Right cardiac atrium (tissue), 5 donors: ENCODE data around the gene CCNA2. TPM values are rescaled to one million over a fixed set of nuclear protein-coding genes. Genes with fewer than 3 reads are reported as not detected.

Source experiments
- ATAC-seq, 2 donors: fragments of 200-7000 bp; cut with Tn5 transposase; one replicate each; pipeline versions ENCODE4 v1.8.0 to v1.9.1; 2020; ENCODE audit warnings: moderate library complexity in 2 of 2, mild to moderate bottlenecking in 1 of 2
- DNase-seq, 3 donors: peaks; one replicate each; pipeline ENCODE4 v3.0.0-alpha.2; 2020
- H3K27ac ChIP-seq: one replicate; pipeline ENCODE4 v1.5.1; 2013; ENCODE audit warnings: mild to moderate bottlenecking, low read length, control low read depth, moderate library complexity
- H3K27me3 ChIP-seq: one replicate; pipeline ENCODE4 v1.6.1; 2013; ENCODE audit not compliant: control insufficient read depth, insufficient read depth
- H3K4me1 ChIP-seq: one replicate; pipeline ENCODE4 v1.6.1; 2013; ENCODE audit warnings: low read length; ENCODE audit not compliant: control insufficient read depth, insufficient read depth
- H3K4me3 ChIP-seq: one replicate; pipeline ENCODE4 v1.5.1; 2013; ENCODE audit warnings: low read length, control low read depth
- H3K9me3 ChIP-seq: one replicate; pipeline ENCODE4 v1.6.1; 2013; ENCODE audit warnings: low read length; ENCODE audit not compliant: control insufficient read depth
- WGBS: extraction: QIAGEN DNeasy Blood & Tissue Kit; methylation state at CpG from one replicate; pipeline ENCODE4 v1.1.7; 2013; 5-methylcytosine and 5-hydroxymethylcytosine counted together
- intact Hi-C, 4 donors: fragments of 100-400 bp; cut with DNase I; formaldehyde crosslinking; loops; one replicate each; pipeline versions ENCODE4 v1.11.0 to v1.14.0; 2022 to 2023
- long read RNA-seq, 4 donors: library from polyadenylated mRNA; unstranded; transcript quantifications; one replicate each; pipeline ENCODE4 v2.0.0, GENCODE V29; 2020 to 2021
- polyA plus RNA-seq: library from polyadenylated mRNA; stranded (reverse); fragments of 200-250 nt; gene quantifications from one replicate; pipeline ENCODE4 v1.2.3, GENCODE V29; 2013
- total RNA-seq, 4 donors: library from RNA; stranded (reverse); fragmentation: NEBNext Ultra II Directional; extraction: Animal tissue kit (Norgen Biotek cat#: 25700); gene quantifications; one replicate each; pipeline ENCODE4 v1.2.1, GENCODE V29; 2021
- donor health status: healthy with polysubstance abuse.
- donor health status: DM: no; HTN: yes; CAD: no.
- donor health status: DM: no; HTN: no; CAD: no.
- donor health status: DM: no; HTN: yes; CAD: no; lungs with severe emphysema.
- donor health status: DM: yes; HTN: yes; CAD: no.

The CCNA2 gene
- total RNA-seq = 1 to 10 TPM in 2 of 4 donors, under 1 TPM in 2; 0.36 to 1.7 (median 1.1) TPM
- polyA plus RNA-seq = 0.43 TPM
- long read RNA-seq, donor 1, partial matches to known transcripts = 0 of 3 reads
- long read RNA-seq, donor 1, other reads (novel, unspliced or antisense) = 0 of 3 reads
- long read RNA-seq, donor 2 = 0 reads
- long read RNA-seq, donor 3 = 0 reads
- long read RNA-seq, donor 4 = 0 reads

DNA sequence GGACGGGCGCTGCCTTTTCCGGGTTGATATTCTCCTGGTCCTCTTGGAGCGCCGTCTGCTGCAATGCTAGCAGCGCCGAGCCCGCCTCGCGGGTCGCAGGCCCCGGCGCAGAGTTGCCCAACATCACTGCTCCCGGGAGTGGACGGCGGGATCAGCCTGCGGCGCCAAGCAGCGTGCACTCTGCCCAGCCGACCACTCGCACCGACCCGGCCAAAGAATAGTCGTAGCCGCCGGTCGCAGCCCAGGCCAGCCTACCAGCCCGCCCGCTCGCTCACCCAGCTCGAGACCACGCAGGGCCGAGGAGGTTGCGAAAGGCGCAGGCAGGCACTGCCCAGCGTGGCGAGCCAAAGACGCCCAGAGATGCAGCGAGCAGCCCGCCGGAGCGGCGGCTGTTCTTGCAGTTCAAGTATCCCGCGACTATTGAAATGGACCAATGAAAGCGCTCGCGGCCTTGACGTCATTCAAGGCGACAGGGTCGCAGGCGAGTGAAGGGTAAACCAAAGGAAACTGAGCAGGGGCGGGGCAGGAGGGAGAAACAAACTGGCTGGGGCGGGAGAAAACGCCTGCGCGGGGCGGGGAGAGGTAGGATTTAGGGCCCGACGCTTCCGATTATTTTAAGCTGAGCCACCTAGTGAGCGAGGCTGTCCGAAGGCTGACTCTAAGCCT lies at the start of gene CCNA2:
Gene CCNA2 (minus strand): TSS at position 379 of the 666 bp plus-strand sequence. CDS start 255 bp downstream, at position 124.
- intact Hi-C loops = no loop called here
- ATAC-seq (peak; percentile 100), DNase-seq (peak; percentile 96 to 98 (median 97))
- Histone ChIP-seq H3K27me3 (no peaks in the 10 kb centered on the region), H3K9me3 (no peaks in the 10 kb centered on the region), H3K4me3 (peak within 1 kb of the TSS; percentile 71), H3K4me1 (no peaks in the 10 kb centered on the region), H3K27ac (peak within 1 kb of the TSS; percentile 61)
- under 1% methylated on average over 63 of the region's 63 CpGs for WGBS

DNA sequence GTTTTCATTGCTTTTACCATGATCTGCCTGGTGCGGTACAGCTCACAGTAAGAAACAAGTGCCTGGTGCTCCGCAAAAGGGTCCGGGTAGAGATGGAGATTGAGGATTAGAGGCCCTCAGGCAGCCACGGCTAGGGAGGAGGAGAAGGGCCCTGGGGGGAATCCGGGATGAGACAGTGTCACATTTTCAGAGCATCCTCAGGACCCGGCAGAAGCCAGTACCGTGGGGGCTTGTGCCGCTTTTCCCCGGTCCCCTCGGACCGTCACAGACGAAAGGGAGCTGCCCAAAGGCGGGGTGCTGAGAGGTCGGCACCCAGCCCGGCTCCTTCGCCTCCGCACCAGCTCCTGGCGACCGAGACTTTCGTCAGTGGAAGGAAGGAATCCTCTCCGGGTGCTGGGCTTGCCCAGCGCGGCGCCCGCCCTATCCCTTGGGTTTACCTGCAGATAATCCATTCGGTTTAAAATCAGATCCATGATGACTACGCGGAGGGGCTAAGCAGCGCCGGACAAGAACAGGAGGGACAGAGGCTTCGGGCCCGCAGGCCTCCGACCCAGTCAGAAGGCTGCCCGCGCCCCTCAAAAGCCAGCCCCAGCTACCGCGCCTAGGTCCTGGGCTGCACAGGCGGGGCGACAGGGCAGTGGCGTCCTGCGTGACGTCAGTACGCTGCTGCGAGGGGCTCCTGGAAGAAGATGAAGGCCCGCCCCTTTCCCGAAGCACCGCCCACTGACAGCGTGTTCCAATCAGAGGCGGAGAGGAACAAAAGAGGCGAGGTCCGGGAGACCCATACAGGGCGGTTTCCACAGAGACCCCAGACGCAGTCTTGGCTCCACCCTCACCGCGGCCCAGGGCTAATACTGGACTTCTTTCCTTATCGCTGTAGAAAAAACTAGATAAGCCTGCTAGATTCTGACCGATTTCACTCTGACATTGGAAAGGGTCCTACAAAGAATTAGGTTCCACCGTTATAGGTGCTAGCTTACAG lies 46.4 kb upstream of the CCNA2 start, which contains the start of gene BBS7:
Gene BBS7 (minus strand): TSS at position 634 of the 982 bp plus-strand sequence. CDS start 161 bp downstream, at position 473.
- DNase-seq (peak; percentile 99 to 100 (median 99)), ATAC-seq (peak; percentile 100)
- no peaks in the 10 kb centered on the region for H3K4me1 ChIP-seq
- peak within 1 kb of the TSS; percentile 74 for H3K27ac ChIP-seq
- peak within 1 kb of the TSS; percentile 91 for H3K4me3 ChIP-seq
- H3K9me3 ChIP-seq = no peaks in the 10 kb centered on the region
- H3K27me3 ChIP-seq = no peaks in the 10 kb centered on the region
- intact Hi-C loops = no loop called here
- under 1% methylated on average over 58 of the region's 58 CpGs for WGBS

DNA sequence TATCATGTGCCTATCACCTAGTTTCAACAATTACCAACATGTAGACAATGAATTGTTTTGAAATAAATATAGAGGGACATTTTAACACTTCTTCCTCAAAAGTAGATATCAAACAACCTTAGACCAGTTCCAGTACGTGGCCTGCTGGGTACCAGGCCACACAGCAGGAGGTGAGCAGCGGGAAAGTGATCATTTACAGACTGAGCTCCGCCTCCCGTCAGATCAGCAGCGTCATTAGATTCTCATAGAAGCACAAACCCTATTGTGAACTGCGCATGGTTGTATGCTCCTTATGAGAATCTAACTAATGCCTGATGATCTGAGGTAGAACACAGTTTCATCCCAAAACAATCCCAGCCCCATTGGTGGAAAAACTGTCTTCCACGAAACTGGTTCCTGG lies 40.1 kb upstream of the CCNA2 start:
- 86% methylated on average over 7 of the region's 7 CpGs for WGBS
- no peak overlapping the region for H3K27ac ChIP-seq
- H3K27me3 ChIP-seq = no peaks in the 10 kb centered on the region

DNA sequence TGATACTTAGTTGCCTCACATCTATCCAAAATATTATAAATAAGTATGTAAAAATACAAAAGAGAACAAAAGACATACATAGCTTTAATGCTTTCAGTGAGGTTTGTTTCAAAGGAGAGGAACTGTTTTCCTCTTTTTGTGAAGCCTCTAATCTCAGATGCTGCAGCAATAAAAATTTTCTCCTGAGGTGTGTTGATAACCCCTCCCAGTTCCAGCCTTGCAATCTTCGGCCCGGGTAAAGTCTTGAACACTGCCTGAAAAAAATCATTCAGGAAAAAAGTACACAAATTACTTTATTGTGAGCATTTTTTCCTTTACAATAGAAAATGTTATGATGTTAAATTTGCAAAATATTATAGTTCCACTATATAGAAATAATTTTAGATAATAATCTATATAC lies 37.7 kb upstream of the CCNA2 start:
- intact Hi-C loops = no loop called here
- WGBS = 89% methylated on average over 2 of the region's 2 CpGs
- Histone ChIP-seq H3K9me3 (no peaks in the 10 kb centered on the region), H3K4me3 (no peak overlapping the region), H3K27ac (no peak overlapping the region), H3K4me1 (no peaks in the 10 kb centered on the region), H3K27me3 (no peaks in the 10 kb centered on the region)
- ATAC-seq (no peak), DNase-seq (no peak)

More for the DNA sequence above, 40.1 kb upstream of the CCNA2 start:
- no peaks in the 10 kb centered on the region for H3K4me1 ChIP-seq
- H3K4me3 ChIP-seq = no peak overlapping the region
- intact Hi-C loops = no loop called here
- ATAC-seq (no peak), DNase-seq (no peak)
- H3K9me3 ChIP-seq = no peaks in the 10 kb centered on the region

DNA sequence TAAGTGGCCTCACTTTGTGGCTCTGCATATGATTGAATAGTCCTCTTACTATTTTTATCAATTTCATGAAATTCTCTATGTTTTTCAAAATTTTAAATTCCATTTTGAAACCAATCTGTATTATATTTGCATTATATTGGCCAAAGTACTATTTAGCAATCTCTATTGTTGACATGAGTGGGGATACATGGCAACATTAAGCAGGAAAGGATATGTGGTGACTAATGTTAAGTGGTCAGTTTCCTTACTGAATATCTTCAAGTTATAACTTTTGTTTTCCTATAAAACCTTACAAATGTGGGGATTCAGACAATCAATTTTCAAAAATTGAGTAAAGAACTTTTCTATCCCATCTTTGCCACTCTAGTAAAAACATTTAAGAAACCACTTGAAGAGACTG lies 36.4 kb upstream of the CCNA2 start:
- Histone ChIP-seq H3K27me3 (no peaks in the 10 kb centered on the region), H3K4me1 (no peaks in the 10 kb centered on the region), H3K9me3 (no peaks in the 10 kb centered on the region), H3K4me3 (no peak overlapping the region), H3K27ac (no peak overlapping the region)
- DNase-seq (no peak), ATAC-seq (no peak)
- intact Hi-C loops = no loop called here

DNA sequence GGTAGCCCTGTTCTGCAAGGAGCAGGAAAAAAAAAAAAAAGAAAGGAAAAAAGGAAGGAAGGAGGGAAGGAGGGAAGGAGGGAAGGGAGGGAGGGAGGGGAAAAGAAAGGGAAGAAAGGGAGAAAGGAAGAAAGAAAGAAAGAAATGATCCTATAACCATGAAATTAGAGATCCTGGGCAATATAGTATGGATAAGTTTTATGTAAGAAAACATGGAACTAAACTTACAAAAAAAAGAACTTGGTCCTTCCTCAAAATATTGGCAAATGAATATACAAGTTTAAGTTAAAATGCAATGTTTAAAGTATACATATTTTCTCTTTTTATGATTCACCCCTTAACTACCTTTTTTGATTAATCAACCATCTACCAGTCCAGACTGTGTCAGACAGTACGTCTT lies 27.7 kb upstream of the CCNA2 start:
- no peak overlapping the region for H3K27ac ChIP-seq
- no peak overlapping the region for H3K4me3 ChIP-seq
- ATAC-seq (no peak), DNase-seq (no peak)
- H3K27me3 ChIP-seq = no peaks in the 10 kb centered on the region
- H3K4me1 ChIP-seq = no peaks in the 10 kb centered on the region
- WGBS = 91% methylated on average over 1 of the region's 1 CpG
- H3K9me3 ChIP-seq = no peaks in the 10 kb centered on the region
- intact Hi-C loops = no loop called here

DNA sequence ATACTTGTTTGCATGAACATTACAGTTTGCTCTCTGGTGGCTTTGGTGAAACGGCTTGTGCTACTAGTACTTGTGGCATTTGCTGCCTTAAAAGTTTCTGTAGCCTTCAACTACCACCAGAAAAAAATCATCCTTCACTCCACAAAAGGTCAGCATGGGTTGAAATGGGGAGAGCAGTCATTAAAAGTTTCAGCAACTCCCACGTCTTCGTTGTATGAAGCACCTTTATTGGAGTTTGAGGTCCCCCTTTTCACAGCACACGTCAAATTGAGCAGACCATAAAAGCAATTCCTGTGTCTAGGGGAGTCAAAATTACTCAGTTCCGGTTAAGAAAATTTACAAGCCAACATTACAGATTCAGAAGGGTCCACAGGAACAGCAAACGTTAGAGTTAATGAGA lies 23.0 kb upstream of the CCNA2 start:
- no peak for ATAC-seq
- Histone ChIP-seq H3K4me3 (no peak overlapping the region), H3K27ac (no peak overlapping the region), H3K4me1 (no peaks in the 10 kb centered on the region), H3K27me3 (no peaks in the 10 kb centered on the region), H3K9me3 (no peaks in the 10 kb centered on the region)
- 92% methylated on average over 6 of the region's 6 CpGs for WGBS
- intact Hi-C loops = no loop called here
- DNase-seq = no peak

DNA sequence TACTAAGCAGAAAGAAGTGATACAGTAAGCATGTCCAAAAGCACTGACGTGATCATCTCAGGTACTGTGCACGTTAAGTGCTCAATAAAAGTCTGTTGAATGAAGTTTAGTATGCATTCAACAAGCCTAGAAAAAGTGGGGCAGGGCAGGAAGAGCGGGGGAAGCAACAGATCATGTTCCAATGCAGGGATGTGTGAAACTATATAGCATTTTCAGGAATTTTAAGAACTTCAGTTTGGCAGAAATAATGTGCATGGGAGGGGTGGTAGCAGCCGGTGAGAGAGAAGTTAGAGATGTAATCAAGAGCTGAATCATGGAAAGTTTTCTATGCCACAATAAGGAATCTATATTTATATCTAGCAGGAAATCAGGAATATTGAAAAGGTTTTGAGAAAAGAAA lies 19.2 kb upstream of the CCNA2 start:
- intact Hi-C loops = no loop called here
- no peak overlapping the region for H3K27ac ChIP-seq
- ATAC-seq (no peak), DNase-seq (no peak)
- H3K27me3 ChIP-seq = no peaks in the 10 kb centered on the region
- H3K4me3 ChIP-seq = no peak overlapping the region
- H3K9me3 ChIP-seq = no peaks in the 10 kb centered on the region
- 89% methylated on average over 4 of the region's 4 CpGs for WGBS
- H3K4me1 ChIP-seq = no peaks in the 10 kb centered on the region

DNA sequence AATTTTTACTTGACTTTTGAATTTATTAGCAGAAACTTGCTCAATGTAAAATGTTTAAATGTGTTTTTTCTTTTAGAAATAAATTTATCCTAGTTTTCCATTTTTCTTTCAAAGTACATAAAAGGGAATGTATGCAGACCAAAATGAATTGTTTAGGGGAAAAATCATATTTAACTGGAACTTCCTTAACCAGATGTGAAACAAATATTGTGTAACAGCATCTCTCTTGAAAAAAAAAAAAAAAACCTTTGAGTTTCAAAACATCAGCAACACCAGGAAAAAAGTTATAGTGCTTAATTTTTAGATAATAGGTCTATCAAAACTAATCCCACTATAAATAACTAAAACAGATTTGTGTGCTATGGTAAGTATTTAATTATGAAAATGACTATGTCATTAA lies 14.5 kb upstream of the CCNA2 start:
- DNase-seq (no peak), ATAC-seq (no peak)
- H3K9me3 ChIP-seq = no peaks in the 10 kb centered on the region
- no peak overlapping the region for H3K4me3 ChIP-seq
- no peaks in the 10 kb centered on the region for H3K4me1 ChIP-seq
- intact Hi-C loops = no loop called here
- H3K27ac ChIP-seq = no peak overlapping the region
- no peaks in the 10 kb centered on the region for H3K27me3 ChIP-seq

DNA sequence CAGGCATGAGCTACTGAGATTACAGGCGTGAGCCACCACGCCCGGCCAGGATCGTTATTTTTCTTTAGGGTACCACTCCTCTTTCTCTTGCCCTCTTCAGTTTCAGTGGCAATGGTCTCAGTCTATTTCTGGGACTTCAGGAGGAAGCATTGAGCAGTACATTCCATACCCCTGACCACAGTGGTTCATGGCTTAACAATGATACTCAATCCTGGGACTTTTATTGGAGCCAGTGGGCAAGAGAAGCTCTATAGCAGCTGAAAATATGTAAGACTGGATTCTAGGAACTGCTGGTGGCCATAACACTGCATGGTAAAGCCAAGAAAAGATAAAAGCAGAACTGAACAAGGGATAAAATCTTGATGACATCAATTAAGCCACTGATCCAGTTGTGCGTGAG lies 5.8 kb upstream of the CCNA2 start:
- Histone ChIP-seq H3K27ac (no peak overlapping the region), H3K4me1 (no peaks in the 10 kb centered on the region), H3K27me3 (no peaks in the 10 kb centered on the region), H3K9me3 (no peaks in the 10 kb centered on the region), H3K4me3 (no peak overlapping the region)
- ATAC-seq = no peak
- no peak for DNase-seq
- WGBS = 89% methylated on average over 5 of the region's 5 CpGs
- intact Hi-C loops = no loop called here

DNA sequence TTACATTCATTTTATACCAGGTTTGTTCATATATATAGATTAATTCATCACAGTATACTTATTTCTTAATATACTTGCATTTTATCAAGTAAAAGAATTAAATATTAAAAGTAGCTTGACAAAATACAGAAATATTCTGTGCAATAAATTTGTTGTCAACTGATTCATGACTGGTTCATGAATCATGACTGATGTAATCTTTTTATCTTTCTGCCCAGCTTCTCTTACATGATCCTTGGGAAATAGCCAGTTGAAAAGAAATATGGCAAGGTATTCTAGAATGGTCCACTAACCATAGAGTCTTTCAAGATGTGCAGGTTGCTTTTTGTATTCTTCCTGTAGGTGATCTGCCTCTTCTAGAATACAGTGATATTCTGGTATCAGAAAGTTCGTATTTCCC lies 4.2 kb upstream of the CCNA2 start:
- intact Hi-C loops = no loop called here
- 97% methylated on average over 1 of the region's 1 CpG for WGBS
- H3K27ac ChIP-seq = no peak overlapping the region
- no peak overlapping the region for H3K4me3 ChIP-seq
- no peaks in the 10 kb centered on the region for H3K27me3 ChIP-seq
- no peaks in the 10 kb centered on the region for H3K9me3 ChIP-seq
- H3K4me1 ChIP-seq = no peaks in the 10 kb centered on the region
- DNase-seq = no peak
- no peak for ATAC-seq
